Left ventricle myocardium inferior (tissue), 1 donor: ENCODE results near the gene FBXO33. TPM values are rescaled to one million over a fixed set of nuclear protein-coding genes. Genes with fewer than 3 reads are reported as not detected.
A peak's percentile ranks its signal among the peaks of the same experiment; 100 is the strongest.

ENCODE experiments used
- DNase-seq: peaks from one replicate; pipeline ENCODE4 v3.0.0-alpha.2; 2020
- H3K27ac ChIP-seq: fragments of 200-600 bp; replicated peaks from 2 replicates; pipeline ENCODE4 v1.8.0; 2021
- H3K27me3 ChIP-seq: fragments of 200-600 bp; 2 replicates; pipeline ENCODE4 v1.8.0; 2021; ENCODE audit warnings: low read depth
- H3K36me3 ChIP-seq: fragments of 200-600 bp; 2 replicates; pipeline ENCODE4 v1.8.0; 2021
- H3K4me1 ChIP-seq: fragments of 200-600 bp; 2 replicates; pipeline ENCODE4 v1.8.0; 2021
- H3K4me3 ChIP-seq: fragments of 200-600 bp; 2 replicates; pipeline ENCODE4 v1.8.0; 2021; ENCODE audit warnings: mild to moderate bottlenecking, moderate library complexity
- H3K9me3 ChIP-seq: fragments of 200-600 bp; replicated peaks from 2 replicates; pipeline ENCODE4 v1.8.0; 2021
- intact Hi-C: fragments of 100-400 bp; cut with micrococcal nuclease; formaldehyde crosslinking; loops from one replicate; pipeline ENCODE4 v1.11.0; 2022
- total RNA-seq: library from RNA; stranded (reverse); fragmentation: NEBNext Ultra II Directional; extraction: Animal tissue kit (Norgen Biotek cat#: 25700); gene quantifications from one replicate; pipeline ENCODE4 v1.2.1, GENCODE V29; 2021
- TF ChIP-seq, protein P1 (sequence below): fragments of 200-600 bp; IDR thresholded peaks from 2 replicates; pipeline ENCODE4 v1.8.0; 2021; ENCODE audit warnings: antibody characterized with exemption, mild to moderate bottlenecking, borderline replicate concordance
- donor health status: DM: no; HTN: yes; CAD: no; lungs with severe emphysema.

FBXO33 gene
- total RNA-seq, 1 donor from 2014 or later, result 4.8 TPM

DNA sequence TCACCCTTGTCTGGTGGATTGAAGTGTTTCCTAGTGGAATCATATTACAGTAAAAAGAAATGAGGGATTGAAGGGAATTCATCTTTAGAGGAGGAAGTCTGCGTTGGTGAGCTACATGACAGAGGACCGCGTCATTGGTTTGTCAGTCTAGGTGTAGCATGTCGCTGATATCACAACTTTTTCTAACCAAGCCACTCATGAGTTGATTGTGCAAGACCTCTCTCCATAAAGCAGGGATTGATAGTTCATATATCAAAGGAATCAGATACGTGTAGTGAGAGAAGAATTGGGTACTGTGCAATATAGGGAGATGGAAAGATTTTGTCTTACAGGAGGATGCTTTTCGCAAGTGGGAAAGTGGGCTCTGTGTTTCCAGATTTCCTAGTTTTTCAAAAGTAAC, 3.0 kb upstream of the FBXO33 start:
- H3K9me3 ChIP-seq, result no peaks in the 10 kb centered on the region
- no peak overlapping the region for H3K27ac ChIP-seq
- intact Hi-C loops, result no loop called here
- DNase-seq, result no peak
- no peaks in the 10 kb centered on the region for H3K27me3 ChIP-seq
- H3K4me3 ChIP-seq, result no peak overlapping the region
- TF ChIP-seq, protein P1, sequence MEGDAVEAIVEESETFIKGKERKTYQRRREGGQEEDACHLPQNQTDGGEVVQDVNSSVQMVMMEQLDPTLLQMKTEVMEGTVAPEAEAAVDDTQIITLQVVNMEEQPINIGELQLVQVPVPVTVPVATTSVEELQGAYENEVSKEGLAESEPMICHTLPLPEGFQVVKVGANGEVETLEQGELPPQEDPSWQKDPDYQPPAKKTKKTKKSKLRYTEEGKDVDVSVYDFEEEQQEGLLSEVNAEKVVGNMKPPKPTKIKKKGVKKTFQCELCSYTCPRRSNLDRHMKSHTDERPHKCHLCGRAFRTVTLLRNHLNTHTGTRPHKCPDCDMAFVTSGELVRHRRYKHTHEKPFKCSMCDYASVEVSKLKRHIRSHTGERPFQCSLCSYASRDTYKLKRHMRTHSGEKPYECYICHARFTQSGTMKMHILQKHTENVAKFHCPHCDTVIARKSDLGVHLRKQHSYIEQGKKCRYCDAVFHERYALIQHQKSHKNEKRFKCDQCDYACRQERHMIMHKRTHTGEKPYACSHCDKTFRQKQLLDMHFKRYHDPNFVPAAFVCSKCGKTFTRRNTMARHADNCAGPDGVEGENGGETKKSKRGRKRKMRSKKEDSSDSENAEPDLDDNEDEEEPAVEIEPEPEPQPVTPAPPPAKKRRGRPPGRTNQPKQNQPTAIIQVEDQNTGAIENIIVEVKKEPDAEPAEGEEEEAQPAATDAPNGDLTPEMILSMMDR, result no peak
- H3K36me3 ChIP-seq, result no peaks in the 10 kb centered on the region
- peaks cover 23% of the 10 kb centered on the region for H3K4me1 ChIP-seq

DNA sequence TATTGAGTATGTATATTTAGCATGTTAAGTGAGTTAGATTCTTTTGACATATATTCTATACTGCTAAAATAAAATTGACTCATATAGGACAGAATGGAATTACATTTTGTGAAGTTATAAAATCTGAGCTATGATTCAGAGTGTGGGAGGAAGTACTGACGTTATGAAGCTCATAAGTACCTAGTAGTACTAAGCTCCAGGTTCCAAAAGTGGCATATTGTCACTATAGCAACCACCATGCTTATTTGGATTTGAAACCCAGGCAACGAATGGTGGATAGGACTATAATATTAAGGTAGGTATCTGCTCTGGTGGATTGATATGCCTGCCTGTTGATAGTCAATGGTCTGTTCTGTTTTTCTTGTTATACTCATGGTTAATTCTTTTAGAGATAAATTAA, 2.2 kb upstream of the FBXO33 start:
- TF ChIP-seq, protein P1, result no peak
- H3K36me3 ChIP-seq, result no peaks in the 10 kb centered on the region
- no peaks in the 10 kb centered on the region for H3K27me3 ChIP-seq
- H3K9me3 ChIP-seq, result no peaks in the 10 kb centered on the region
- H3K27ac ChIP-seq, result no peak overlapping the region
- no peak overlapping the region for H3K4me3 ChIP-seq
- intact Hi-C loops, result no loop called here
- peaks cover 31% of the 10 kb centered on the region for H3K4me1 ChIP-seq
- DNase-seq, result no peak

DNA sequence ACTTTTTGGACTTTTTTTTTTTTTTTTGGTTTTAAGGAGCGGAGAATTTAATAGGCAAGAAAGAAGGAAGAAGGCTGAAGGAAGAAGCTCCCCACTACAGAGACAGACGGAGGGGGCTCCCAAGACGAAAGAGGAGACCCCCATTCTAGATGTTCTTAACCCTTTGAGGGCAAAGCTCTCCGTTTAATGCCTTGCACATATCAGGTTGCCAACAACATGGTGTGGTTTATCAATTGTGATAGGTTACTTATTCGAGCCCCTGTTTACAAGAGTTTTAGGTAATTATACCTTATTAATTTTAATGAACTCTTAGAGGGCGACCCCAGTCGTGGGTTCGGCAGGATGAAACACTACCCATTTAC, 1.2 kb upstream of the FBXO33 start:
- Histone ChIP-seq H3K27me3 (no peaks in the 10 kb centered on the region), H3K27ac (peak overlapping the region; percentile 99), H3K9me3 (no peaks in the 10 kb centered on the region), H3K36me3 (no peaks in the 10 kb centered on the region), H3K4me1 (peaks cover 41% of the 10 kb centered on the region), H3K4me3 (peak overlapping the region; percentile 95)
- TF ChIP-seq, protein P1, result no peak
- DNase-seq, result no peak
- intact Hi-C loops, result no loop called here

DNA sequence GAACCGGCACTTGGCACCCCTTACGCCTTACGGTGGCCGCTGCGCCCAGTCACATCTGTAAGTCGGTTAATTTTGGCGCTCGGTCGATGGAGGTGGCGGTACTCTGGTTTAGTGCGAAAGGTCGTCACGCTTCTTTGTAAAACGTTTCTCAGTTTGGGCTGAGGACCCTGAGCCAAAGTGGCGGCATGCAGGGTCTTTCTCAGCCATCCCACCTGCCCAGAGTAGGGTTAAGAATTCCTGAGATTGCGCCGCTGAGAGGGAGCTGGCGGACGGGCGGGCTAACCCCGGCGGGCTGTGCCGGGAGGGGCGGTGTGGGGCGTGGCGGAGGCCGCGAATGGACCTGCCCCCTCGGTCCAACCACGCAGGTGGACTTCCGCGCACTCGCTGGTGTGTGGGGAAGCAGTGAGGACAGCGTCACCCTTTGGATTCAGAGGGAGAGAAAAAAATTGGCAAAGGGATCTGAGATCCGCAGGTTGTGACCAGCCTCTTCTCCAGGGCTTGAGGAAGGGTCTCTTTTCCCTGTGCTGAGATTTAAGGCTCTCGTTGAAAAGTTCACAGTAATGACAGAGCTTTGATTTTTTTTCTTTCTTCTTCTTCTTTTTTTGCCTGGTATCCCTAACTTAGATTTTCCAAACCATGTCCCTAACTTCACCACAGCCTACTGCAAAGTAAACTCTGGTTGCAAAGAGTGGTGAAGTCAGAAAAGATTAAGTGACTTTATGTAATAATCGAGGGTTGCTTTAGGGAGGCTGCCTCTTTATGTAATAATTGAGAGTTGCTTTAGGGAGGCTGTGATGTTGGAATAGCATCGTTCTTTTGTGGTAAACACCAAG, 602 bp upstream of the FBXO33 start:
- no peaks in the 10 kb centered on the region for H3K27me3 ChIP-seq
- peak overlapping the region; percentile 99 for H3K27ac ChIP-seq
- intact Hi-C loops, result no loop called here
- peak; percentile 89 for DNase-seq
- no peaks in the 10 kb centered on the region for H3K36me3 ChIP-seq
- TF ChIP-seq, protein P1, result peak; percentile 27
- H3K4me3 ChIP-seq, result peak overlapping the region; percentile 95
- peaks cover 45% of the 10 kb centered on the region for H3K4me1 ChIP-seq
- no peaks in the 10 kb centered on the region for H3K9me3 ChIP-seq

DNA sequence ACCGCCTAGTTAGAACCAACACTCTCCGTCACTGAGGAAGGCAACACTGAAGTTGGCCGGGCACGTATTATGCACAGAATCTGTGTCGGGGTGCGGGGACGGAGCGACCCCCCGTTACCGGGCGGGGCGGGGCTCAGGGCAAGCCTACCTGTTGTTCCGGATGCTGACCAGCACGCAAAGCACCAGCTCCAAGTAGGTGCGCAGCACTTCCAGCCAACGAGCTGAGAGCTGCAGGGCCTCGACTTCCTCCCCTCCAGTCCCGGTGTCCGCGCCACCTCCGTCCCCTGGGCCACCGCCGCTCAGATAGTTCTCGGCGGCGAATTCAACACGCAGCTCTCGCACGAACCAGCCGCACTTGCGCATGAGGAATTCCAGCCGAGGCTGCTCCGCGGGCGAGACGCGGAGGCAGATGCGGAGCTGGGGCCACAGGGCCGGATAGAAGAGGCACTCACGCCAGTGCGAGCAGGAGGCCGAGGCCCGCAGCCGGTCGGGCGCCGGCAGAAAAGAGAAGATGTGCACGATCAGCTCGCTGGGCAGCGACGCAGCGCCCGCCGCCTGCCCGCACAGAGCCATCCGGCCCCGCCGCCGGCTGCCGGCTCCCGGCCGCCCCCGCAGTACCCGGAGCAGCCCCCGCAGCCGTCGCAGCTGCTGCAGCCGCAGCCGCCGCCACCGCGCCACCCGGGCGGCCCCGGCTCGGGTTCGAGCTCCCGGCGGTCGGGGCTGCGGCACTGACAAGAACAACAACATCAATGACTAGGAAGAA, 636 bp downstream of the FBXO33 start:
- Histone ChIP-seq H3K9me3 (no peaks in the 10 kb centered on the region), H3K4me3 (peak overlapping the region; percentile 95), H3K27ac (peak overlapping the region; percentile 99), H3K4me1 (peaks cover 52% of the 10 kb centered on the region), H3K36me3 (no peaks in the 10 kb centered on the region), H3K27me3 (no peaks in the 10 kb centered on the region)
- intact Hi-C loops, result no loop called here
- TF ChIP-seq, protein P1, result no peak
- peak; percentile 31 for DNase-seq
